T-helper 1 cell treated with Interleukin-12 subunit alpha and Interleukin-12 subunit beta and Interleukin-4 antibody, amounts not matched to agents 30 μg/mL and 1 μg/mL, for 36 hours (primary cell): Measurements from ENCODE around the gene EEF1G.

Experiments used
- H3K27ac Mint-ChIP-seq: one replicate; pipeline ENCODE4 v1.8.0; 2021; ENCODE audit warnings: mild to moderate bottlenecking, mixed read lengths
- H3K27me3 Mint-ChIP-seq: one replicate; pipeline ENCODE4 v1.8.0; 2021; ENCODE audit warnings: low read depth, mixed read lengths
- H3K36me3 Mint-ChIP-seq: one replicate; pipeline ENCODE4 v1.8.0; 2021; ENCODE audit warnings: low read depth, mixed read lengths
- H3K4me1 Mint-ChIP-seq: one replicate; pipeline ENCODE4 v1.8.0; 2021; ENCODE audit warnings: low read depth, mixed read lengths
- H3K4me3 Mint-ChIP-seq: one replicate; pipeline ENCODE4 v1.8.0; 2021; ENCODE audit warnings: mild to moderate bottlenecking, moderate library complexity, mixed read lengths
- H3K9me3 Mint-ChIP-seq: one replicate; pipeline ENCODE4 v1.8.0; 2021; ENCODE audit warnings: mixed read lengths

EEF1G gene

GRCh38 chr11:62534779-62535545 is 38.7 kb downstream of the EEF1G start:
- H3K36me3 Mint-ChIP-seq = peaks cover 49% of the 10 kb centered on the region
- no peak overlapping the region for H3K27ac Mint-ChIP-seq
- no peak overlapping the region for H3K4me3 Mint-ChIP-seq
- H3K9me3 Mint-ChIP-seq = no peaks in the 10 kb centered on the region
- H3K27me3 Mint-ChIP-seq = no peaks in the 10 kb centered on the region
- H3K4me1 Mint-ChIP-seq = peaks cover 25% of the 10 kb centered on the region

GRCh38 chr11:62532096-62532495 is 41.6 kb downstream of the EEF1G start:
- Mint-ChIP-seq H3K4me3 (no peak overlapping the region), H3K36me3 (peaks cover 74% of the 10 kb centered on the region), H3K4me1 (peaks cover 16% of the 10 kb centered on the region), H3K27me3 (no peaks in the 10 kb centered on the region), H3K27ac (no peak overlapping the region), H3K9me3 (no peaks in the 10 kb centered on the region)

- no peaks in the 10 kb centered on the region for H3K9me3 Mint-ChIP-seq
- no peak overlapping the region for H3K4me3 Mint-ChIP-seq
- peaks cover 41% of the 10 kb centered on the region for H3K36me3 Mint-ChIP-seq
- peaks cover 11% of the 10 kb centered on the region for H3K4me1 Mint-ChIP-seq
- no peak overlapping the region for H3K27ac Mint-ChIP-seq
- H3K27me3 Mint-ChIP-seq = no peaks in the 10 kb centered on the region
Measured at GRCh38 chr11:62516736-62517371, 56.8 kb downstream of the EEF1G start.

- Mint-ChIP-seq H3K4me1 (peaks cover 9% of the 10 kb centered on the region), H3K36me3 (peaks cover 25% of the 10 kb centered on the region), H3K4me3 (no peak overlapping the region), H3K9me3 (no peaks in the 10 kb centered on the region), H3K27ac (no peak overlapping the region), H3K27me3 (no peaks in the 10 kb centered on the region)
Measured at GRCh38 chr11:62514151-62514550, 59.5 kb downstream of the EEF1G start.

- Mint-ChIP-seq H3K4me1 (peaks cover 9% of the 10 kb centered on the region), H3K36me3 (peaks cover 20% of the 10 kb centered on the region), H3K27me3 (no peaks in the 10 kb centered on the region), H3K27ac (no peak overlapping the region), H3K4me3 (no peak overlapping the region), H3K9me3 (no peaks in the 10 kb centered on the region)
Measured at GRCh38 chr11:62513626-62514025, 60.1 kb downstream of the EEF1G start.

- no peaks in the 10 kb centered on the region for H3K9me3 Mint-ChIP-seq
- H3K27me3 Mint-ChIP-seq = no peaks in the 10 kb centered on the region
- H3K36me3 Mint-ChIP-seq = peaks cover 14% of the 10 kb centered on the region
- H3K4me1 Mint-ChIP-seq = peaks cover 9% of the 10 kb centered on the region
- no peak overlapping the region for H3K27ac Mint-ChIP-seq
- no peak overlapping the region for H3K4me3 Mint-ChIP-seq
Measured at GRCh38 chr11:62512961-62513360, 60.7 kb downstream of the EEF1G start.
